ENCODE data around the gene PTPRD. TPM values are rescaled to one million over a fixed set of nuclear protein-coding genes. Genes with fewer than 3 reads are reported as not detected.

PTPRD gene
- total and polyA plus RNA-seq, 10 donors = 0.08 to 11.7 (median 2.9) TPM

- intact Hi-C loops (cut with DNase I; ENCODE audit: low total_unique reads) = no loop called here
- Histone ChIP-seq H3K27me3 (replicated peaks in 1 of 7) (no peaks in the 10 kb centered on the region), H3K4me3 (no peak overlapping the region), H3K4me1 (no peaks in the 10 kb centered on the region), H3K9me3 (no peaks in the 10 kb centered on the region), H3K36me3 (no peaks in the 10 kb centered on the region), H3K27ac (no peak overlapping the region)
- 42 to 88% (median 83%) methylated on average over 1 of the region's 1 CpG for WGBS, 5 donors
- TF ChIP-seq POLR2A (IDR thresholded peaks at IDR 0.05) = no peak
- no peak for DNase-seq
These were observed 650.9 kb downstream of the PTPRD start for GRCh38 chr9:9961934-9962333.

GRCh38 chr9:9961487-9961886 lies 651.3 kb downstream of the PTPRD start:
- Histone ChIP-seq H3K9me3 (no peaks in the 10 kb centered on the region), H3K27ac (no peak overlapping the region), H3K36me3 (no peaks in the 10 kb centered on the region), H3K4me3 (no peak overlapping the region), H3K4me1 (no peaks in the 10 kb centered on the region), H3K27me3 (replicated peaks in 1 of 7) (no peaks in the 10 kb centered on the region)
- intact Hi-C loops (cut with DNase I; ENCODE audit: low total_unique reads) = no loop called here
- TF ChIP-seq POLR2AphosphoS5 (IDR thresholded peaks at IDR 0.05) = no peak
- DNase-seq = no peak
- WGBS, 5 donors = 23 to 48% (median 41%) methylated on average over 2 of the region's 2 CpGs

GRCh38 chr9:9951556-9952160 lies 661.1 kb downstream of the PTPRD start:
- H3K36me3 ChIP-seq = no peaks in the 10 kb centered on the region
- no peaks in the 10 kb centered on the region for H3K27me3 ChIP-seq (replicated peaks in 1 of 7)
- DNase-seq = no peak
- no peaks in the 10 kb centered on the region for H3K4me1 ChIP-seq
- intact Hi-C loops (cut with DNase I; ENCODE audit: low total_unique reads) = no loop called here
- no peak overlapping the region for H3K4me3 ChIP-seq
- H3K27ac ChIP-seq = no peak overlapping the region
- 35 to 52% (median 48%) methylated on average over 3 of the region's 3 CpGs for WGBS, 5 donors
- H3K9me3 ChIP-seq = no peaks in the 10 kb centered on the region
- TF ChIP-seq POLR2AphosphoS5 (IDR thresholded peaks at IDR 0.05) = no peak

GRCh38 chr9:9950813-9951212 lies 662.0 kb downstream of the PTPRD start:
- Histone ChIP-seq H3K4me1 (no peaks in the 10 kb centered on the region), H3K27ac (no peak overlapping the region), H3K9me3 (no peaks in the 10 kb centered on the region), H3K27me3 (replicated peaks in 1 of 7) (no peaks in the 10 kb centered on the region), H3K4me3 (no peak overlapping the region), H3K36me3 (no peaks in the 10 kb centered on the region)
- DNase-seq = no peak
- TF ChIP-seq POLR2A (IDR thresholded peaks at IDR 0.05) (no peak), POLR2AphosphoS5 (IDR thresholded peaks at IDR 0.05) (no peak), CTCF (IDR thresholded peaks at IDR 0.05 in 8 of 11, conservative IDR thresholded peaks at IDR 0.05 in 3 of 11) (no peak)
- intact Hi-C loops (cut with DNase I; ENCODE audit: low total_unique reads) = no loop called here
- 90 to 100% (median 95%) methylated on average over 1 of the region's 1 CpG for WGBS, 5 donors

- intact Hi-C loops (cut with DNase I; ENCODE audit: low total_unique reads) = no loop called here
- DNase-seq = no peak
- no peaks in the 10 kb centered on the region for H3K27me3 ChIP-seq (replicated peaks in 1 of 7)
- WGBS, 5 donors = 42 to 68% (median 63%) methylated on average over 4 of the region's 4 CpGs
- H3K9me3 ChIP-seq = no peaks in the 10 kb centered on the region
- H3K4me3 ChIP-seq = no peak overlapping the region
- no peaks in the 10 kb centered on the region for H3K4me1 ChIP-seq
- no peak for TF ChIP-seq CTCF (IDR thresholded peaks at IDR 0.05 in 8 of 11, conservative IDR thresholded peaks at IDR 0.05 in 3 of 11)
- no peak for TF ChIP-seq POLR2AphosphoS5 (IDR thresholded peaks at IDR 0.05)
- TF ChIP-seq POLR2A (IDR thresholded peaks at IDR 0.05) = no peak
- no peak overlapping the region for H3K27ac ChIP-seq
- H3K36me3 ChIP-seq = no peaks in the 10 kb centered on the region
These were observed 662.8 kb downstream of the PTPRD start for GRCh38 chr9:9949978-9950377.

GRCh38 chr9:9949368-9949767 lies 663.4 kb downstream of the PTPRD start:
- no peaks in the 10 kb centered on the region for H3K9me3 ChIP-seq
- no peaks in the 10 kb centered on the region for H3K36me3 ChIP-seq
- no peak overlapping the region for H3K27ac ChIP-seq
- no peak for DNase-seq
- H3K4me1 ChIP-seq = no peaks in the 10 kb centered on the region
- WGBS, 5 donors = 71 to 88% (median 77%) methylated on average over 4 of the region's 4 CpGs
- no peaks in the 10 kb centered on the region for H3K27me3 ChIP-seq (replicated peaks in 1 of 7)
- intact Hi-C loops (cut with DNase I; ENCODE audit: low total_unique reads) = no loop called here
- H3K4me3 ChIP-seq = no peak overlapping the region
- TF ChIP-seq POLR2A (IDR thresholded peaks at IDR 0.05) = no peak
- no peak for TF ChIP-seq CTCF (IDR thresholded peaks at IDR 0.05 in 8 of 11, conservative IDR thresholded peaks at IDR 0.05 in 3 of 11)
- TF ChIP-seq POLR2AphosphoS5 (IDR thresholded peaks at IDR 0.05) = no peak
